Measurements from ENCODE around the gene TBC1D12.

The TBC1D12 gene

GRCh38 chr10:94483970-94484369 is 81.6 kb downstream of the TBC1D12 start:
- H3K4me1 ChIP-seq (ENCODE audit: control insufficient read depth, insufficient read depth, low read length, poor library complexity, severe bottlenecking) = no peaks in the 10 kb centered on the region
- no peak overlapping the region for H3K27ac ChIP-seq (ENCODE audit: insufficient read depth, low read length, poor library complexity, severe bottlenecking)
- H3K4me3 ChIP-seq (ENCODE audit: insufficient read depth, low read depth, low read length, poor library complexity, severe bottlenecking) = no peak overlapping the region
- no peaks in the 10 kb centered on the region for H3K36me3 ChIP-seq (ENCODE audit: control insufficient read depth, insufficient read depth, low read length)
- no peaks in the 10 kb centered on the region for H3K9me3 ChIP-seq (ENCODE audit: control insufficient read depth, low read length)
- DNase-seq = no peak
- H3K27me3 ChIP-seq (replicated peaks; ENCODE audit: control insufficient read depth, insufficient read depth, low read length, poor library complexity, severe bottlenecking) = no peaks in the 10 kb centered on the region

GRCh38 chr10:94485094-94485493 is 82.8 kb downstream of the TBC1D12 start:
- no peaks in the 10 kb centered on the region for H3K9me3 ChIP-seq (ENCODE audit: control insufficient read depth, low read length)
- no peak for DNase-seq
- no peaks in the 10 kb centered on the region for H3K36me3 ChIP-seq (ENCODE audit: control insufficient read depth, insufficient read depth, low read length)
- no peak overlapping the region for H3K27ac ChIP-seq (ENCODE audit: insufficient read depth, low read length, poor library complexity, severe bottlenecking)
- no peaks in the 10 kb centered on the region for H3K27me3 ChIP-seq (replicated peaks; ENCODE audit: control insufficient read depth, insufficient read depth, low read length, poor library complexity, severe bottlenecking)
- H3K4me1 ChIP-seq (ENCODE audit: control insufficient read depth, insufficient read depth, low read length, poor library complexity, severe bottlenecking) = no peaks in the 10 kb centered on the region
- no peak overlapping the region for H3K4me3 ChIP-seq (ENCODE audit: insufficient read depth, low read depth, low read length, poor library complexity, severe bottlenecking)

GRCh38 chr10:94487575-94487974 is 85.2 kb downstream of the TBC1D12 start:
- Histone ChIP-seq H3K27ac (ENCODE audit: insufficient read depth, low read length, poor library complexity, severe bottlenecking) (no peak overlapping the region), H3K27me3 (replicated peaks; ENCODE audit: control insufficient read depth, insufficient read depth, low read length, poor library complexity, severe bottlenecking) (no peaks in the 10 kb centered on the region), H3K36me3 (ENCODE audit: control insufficient read depth, insufficient read depth, low read length) (no peaks in the 10 kb centered on the region), H3K9me3 (ENCODE audit: control insufficient read depth, low read length) (no peaks in the 10 kb centered on the region), H3K4me1 (ENCODE audit: control insufficient read depth, insufficient read depth, low read length, poor library complexity, severe bottlenecking) (no peaks in the 10 kb centered on the region), H3K4me3 (ENCODE audit: insufficient read depth, low read depth, low read length, poor library complexity, severe bottlenecking) (no peak overlapping the region)
- no peak for DNase-seq

GRCh38 chr10:94489107-94489506 is 86.8 kb downstream of the TBC1D12 start:
- H3K27me3 ChIP-seq (replicated peaks; ENCODE audit: control insufficient read depth, insufficient read depth, low read length, poor library complexity, severe bottlenecking) = no peaks in the 10 kb centered on the region
- H3K27ac ChIP-seq (ENCODE audit: insufficient read depth, low read length, poor library complexity, severe bottlenecking) = no peak overlapping the region
- no peak for DNase-seq
- H3K36me3 ChIP-seq (ENCODE audit: control insufficient read depth, insufficient read depth, low read length) = no peaks in the 10 kb centered on the region
- no peaks in the 10 kb centered on the region for H3K9me3 ChIP-seq (ENCODE audit: control insufficient read depth, low read length)
- H3K4me1 ChIP-seq (ENCODE audit: control insufficient read depth, insufficient read depth, low read length, poor library complexity, severe bottlenecking) = no peaks in the 10 kb centered on the region
- no peak overlapping the region for H3K4me3 ChIP-seq (ENCODE audit: insufficient read depth, low read depth, low read length, poor library complexity, severe bottlenecking)

DNA sequence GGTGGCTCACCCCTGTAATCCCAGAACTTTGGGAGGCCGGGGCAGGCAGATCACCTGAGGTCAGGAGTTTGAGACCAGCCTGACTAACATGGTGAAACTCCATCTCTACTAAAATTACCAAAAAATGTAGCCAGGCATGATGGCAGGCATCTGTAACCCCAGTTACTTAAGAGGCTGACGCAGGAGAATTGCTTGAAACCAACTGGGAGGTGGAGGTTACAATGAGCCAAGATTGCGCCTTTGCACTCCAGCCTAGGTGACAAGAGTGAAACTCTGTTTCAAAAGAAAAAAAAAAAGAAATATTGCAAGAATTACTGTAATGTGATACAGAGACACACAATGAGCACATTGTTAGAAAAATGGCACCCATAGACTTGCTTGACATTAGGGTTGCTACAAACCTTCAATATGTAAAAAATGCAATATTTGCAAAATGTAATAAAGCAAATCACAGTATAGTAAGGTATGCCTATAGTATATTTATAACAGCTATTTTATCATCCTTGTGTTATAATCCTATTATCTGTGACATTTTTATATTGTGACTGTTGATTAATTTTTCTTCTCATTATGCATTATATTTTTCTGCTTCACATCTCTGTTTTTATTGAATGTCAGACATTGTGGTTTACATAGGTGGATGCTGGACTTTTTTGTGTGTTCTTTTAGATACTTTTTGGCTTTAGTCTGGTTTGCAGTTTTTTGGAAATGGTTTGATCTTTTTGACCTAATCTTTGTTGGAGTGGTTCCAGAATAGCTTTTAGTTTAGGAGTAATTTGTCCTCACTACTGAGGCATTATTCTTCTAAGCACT is 87.8 kb downstream of the TBC1D12 start:
- DNase-seq = no peak
- Histone ChIP-seq H3K4me1 (ENCODE audit: control insufficient read depth, insufficient read depth, low read length, poor library complexity, severe bottlenecking) (no peaks in the 10 kb centered on the region), H3K4me3 (ENCODE audit: insufficient read depth, low read depth, low read length, poor library complexity, severe bottlenecking) (no peak overlapping the region), H3K9me3 (ENCODE audit: control insufficient read depth, low read length) (no peaks in the 10 kb centered on the region), H3K27me3 (replicated peaks; ENCODE audit: control insufficient read depth, insufficient read depth, low read length, poor library complexity, severe bottlenecking) (no peaks in the 10 kb centered on the region), H3K27ac (ENCODE audit: insufficient read depth, low read length, poor library complexity, severe bottlenecking) (no peak overlapping the region), H3K36me3 (ENCODE audit: control insufficient read depth, insufficient read depth, low read length) (no peaks in the 10 kb centered on the region)

GRCh38 chr10:94490789-94491039 is 88.4 kb downstream of the TBC1D12 start:
- Histone ChIP-seq H3K27me3 (replicated peaks; ENCODE audit: control insufficient read depth, insufficient read depth, low read length, poor library complexity, severe bottlenecking) (no peaks in the 10 kb centered on the region), H3K27ac (ENCODE audit: insufficient read depth, low read length, poor library complexity, severe bottlenecking) (no peak overlapping the region), H3K9me3 (ENCODE audit: control insufficient read depth, low read length) (no peaks in the 10 kb centered on the region), H3K4me1 (ENCODE audit: control insufficient read depth, insufficient read depth, low read length, poor library complexity, severe bottlenecking) (no peaks in the 10 kb centered on the region), H3K4me3 (ENCODE audit: insufficient read depth, low read depth, low read length, poor library complexity, severe bottlenecking) (no peak overlapping the region), H3K36me3 (ENCODE audit: control insufficient read depth, insufficient read depth, low read length) (no peaks in the 10 kb centered on the region)
- DNase-seq = no peak

DNA sequence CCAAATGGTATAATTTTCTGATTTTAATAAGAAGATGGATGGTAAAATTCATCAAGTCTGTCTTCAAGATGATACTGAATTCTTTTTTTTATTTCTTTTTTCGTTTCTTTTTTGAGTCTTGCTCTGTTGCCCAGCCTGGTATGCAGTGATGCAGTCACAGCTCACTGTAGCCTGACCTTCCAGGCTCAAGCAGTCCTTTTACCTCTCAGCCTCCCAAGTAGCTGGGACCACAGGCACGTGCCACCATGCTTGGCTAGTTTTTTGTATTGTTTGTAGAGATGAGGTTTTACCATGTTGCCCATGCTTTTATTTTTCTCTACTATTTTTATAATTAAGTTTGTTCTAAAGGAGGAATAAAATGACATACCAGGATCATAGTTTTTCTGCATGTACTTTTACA is 91.1 kb downstream of the TBC1D12 start:
- no peak overlapping the region for H3K27ac ChIP-seq (ENCODE audit: insufficient read depth, low read length, poor library complexity, severe bottlenecking)
- no peak for DNase-seq
- H3K27me3 ChIP-seq (replicated peaks; ENCODE audit: control insufficient read depth, insufficient read depth, low read length, poor library complexity, severe bottlenecking) = no peaks in the 10 kb centered on the region
- no peak overlapping the region for H3K4me3 ChIP-seq (ENCODE audit: insufficient read depth, low read depth, low read length, poor library complexity, severe bottlenecking)
- H3K36me3 ChIP-seq (ENCODE audit: control insufficient read depth, insufficient read depth, low read length) = no peaks in the 10 kb centered on the region
- no peaks in the 10 kb centered on the region for H3K4me1 ChIP-seq (ENCODE audit: control insufficient read depth, insufficient read depth, low read length, poor library complexity, severe bottlenecking)
- no peaks in the 10 kb centered on the region for H3K9me3 ChIP-seq (ENCODE audit: control insufficient read depth, low read length)

DNA sequence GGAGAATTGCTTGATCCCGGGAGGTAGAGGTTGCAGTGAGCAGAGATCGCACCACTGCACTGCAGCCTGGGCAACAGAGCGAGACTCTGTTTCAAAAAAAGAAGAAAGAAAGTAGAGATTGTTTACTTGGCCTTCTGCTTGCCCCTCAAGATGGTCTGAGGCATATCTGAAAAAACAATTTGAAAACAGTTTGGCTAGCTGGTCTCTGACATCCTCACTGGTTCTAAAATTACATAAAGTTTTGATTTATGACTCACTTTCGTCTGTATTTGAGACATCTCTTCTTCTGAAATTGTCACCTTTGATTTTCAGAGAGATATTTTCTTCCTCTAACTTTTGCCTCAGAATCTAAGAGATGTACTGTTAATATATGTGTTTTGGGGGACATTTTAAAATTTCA is 93.7 kb downstream of the TBC1D12 start:
- H3K27me3 ChIP-seq (replicated peaks; ENCODE audit: control insufficient read depth, insufficient read depth, low read length, poor library complexity, severe bottlenecking) = no peaks in the 10 kb centered on the region
- no peaks in the 10 kb centered on the region for H3K9me3 ChIP-seq (ENCODE audit: control insufficient read depth, low read length)
- no peaks in the 10 kb centered on the region for H3K36me3 ChIP-seq (ENCODE audit: control insufficient read depth, insufficient read depth, low read length)
- no peak overlapping the region for H3K4me3 ChIP-seq (ENCODE audit: insufficient read depth, low read depth, low read length, poor library complexity, severe bottlenecking)
- no peak overlapping the region for H3K27ac ChIP-seq (ENCODE audit: insufficient read depth, low read length, poor library complexity, severe bottlenecking)
- no peaks in the 10 kb centered on the region for H3K4me1 ChIP-seq (ENCODE audit: control insufficient read depth, insufficient read depth, low read length, poor library complexity, severe bottlenecking)
- DNase-seq = no peak

DNA sequence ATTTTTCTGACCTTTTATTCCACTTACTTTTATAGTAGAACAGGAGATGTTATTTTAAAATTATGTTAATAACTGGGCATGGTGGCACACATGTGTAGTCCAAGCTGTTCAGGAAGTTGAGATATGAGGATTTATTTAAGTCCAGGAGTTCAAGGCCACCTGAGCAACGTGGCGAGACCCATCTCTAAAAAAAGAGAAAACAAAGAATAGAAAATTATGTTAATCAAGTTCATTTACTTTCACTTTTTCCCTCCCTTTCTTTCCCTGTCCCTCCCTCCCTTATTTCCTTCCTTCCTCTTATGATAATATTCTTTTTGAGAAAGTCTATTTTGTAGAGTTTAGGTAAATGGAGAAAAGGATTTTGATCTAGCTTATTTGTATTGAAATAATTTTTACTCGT is 94.3 kb downstream of the TBC1D12 start:
- Histone ChIP-seq H3K4me3 (ENCODE audit: insufficient read depth, low read depth, low read length, poor library complexity, severe bottlenecking) (no peak overlapping the region), H3K36me3 (ENCODE audit: control insufficient read depth, insufficient read depth, low read length) (no peaks in the 10 kb centered on the region), H3K27me3 (replicated peaks; ENCODE audit: control insufficient read depth, insufficient read depth, low read length, poor library complexity, severe bottlenecking) (no peaks in the 10 kb centered on the region), H3K27ac (ENCODE audit: insufficient read depth, low read length, poor library complexity, severe bottlenecking) (no peak overlapping the region), H3K9me3 (ENCODE audit: control insufficient read depth, low read length) (no peaks in the 10 kb centered on the region), H3K4me1 (ENCODE audit: control insufficient read depth, insufficient read depth, low read length, poor library complexity, severe bottlenecking) (no peaks in the 10 kb centered on the region)
- no peak for DNase-seq

GRCh38 chr10:94500063-94500462 is 97.7 kb downstream of the TBC1D12 start:
- H3K4me1 ChIP-seq (ENCODE audit: control insufficient read depth, insufficient read depth, low read length, poor library complexity, severe bottlenecking) = no peaks in the 10 kb centered on the region

More at GRCh38 chr10:94500063-94500462, 97.7 kb downstream of the TBC1D12 start:
- Histone ChIP-seq H3K36me3 (ENCODE audit: control insufficient read depth, insufficient read depth, low read length) (no peaks in the 10 kb centered on the region), H3K27ac (ENCODE audit: insufficient read depth, low read length, poor library complexity, severe bottlenecking) (no peak overlapping the region), H3K9me3 (ENCODE audit: control insufficient read depth, low read length) (no peaks in the 10 kb centered on the region), H3K4me3 (ENCODE audit: insufficient read depth, low read depth, low read length, poor library complexity, severe bottlenecking) (no peak overlapping the region), H3K27me3 (replicated peaks; ENCODE audit: control insufficient read depth, insufficient read depth, low read length, poor library complexity, severe bottlenecking) (no peaks in the 10 kb centered on the region)
- no peak for DNase-seq

All from effector memory CD4-positive, alpha-beta T cell (primary cell).